GM10266 (cell line): ENCODE results near the gene NEURL1.
A peak's percentile ranks its signal among the peaks of the same experiment; 100 is the strongest.

Experiments
- DNase-seq: peaks from one replicate; pipeline ENCODE4 v3.0.0; 2012; ENCODE audit errors: extremely low spot score
- CTCF ChIP-seq: IDR thresholded peaks from 2 replicates; pipeline ENCODE4 v1.5.1; 2012; ENCODE audit warnings: mild to moderate bottlenecking, low read depth; ENCODE audit not compliant: control insufficient read depth, insufficient read depth; ENCODE audit errors: missing control alignments

NEURL1 gene

DNA sequence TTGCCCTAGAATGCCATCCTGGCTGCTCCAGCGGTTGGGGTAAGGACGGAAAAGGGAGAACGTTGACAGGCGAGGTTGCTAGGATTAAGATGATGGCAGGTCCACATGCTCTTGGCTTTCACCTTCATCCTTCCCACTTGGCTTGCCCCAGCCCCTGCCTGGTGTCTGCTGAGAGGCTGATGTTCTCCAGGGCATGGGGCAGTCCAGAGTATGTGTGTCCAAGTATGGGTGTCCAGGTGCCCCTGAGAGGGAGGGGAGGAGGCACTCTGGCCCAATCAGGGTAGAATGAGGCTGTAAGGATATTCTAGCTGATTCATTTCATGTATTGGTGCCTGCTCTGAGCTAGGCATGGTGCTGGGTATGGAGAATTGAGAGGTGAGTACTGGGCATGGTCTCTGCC lies 12.6 kb downstream of the NEURL1 start:
- no peak for DNase-seq

DNA sequence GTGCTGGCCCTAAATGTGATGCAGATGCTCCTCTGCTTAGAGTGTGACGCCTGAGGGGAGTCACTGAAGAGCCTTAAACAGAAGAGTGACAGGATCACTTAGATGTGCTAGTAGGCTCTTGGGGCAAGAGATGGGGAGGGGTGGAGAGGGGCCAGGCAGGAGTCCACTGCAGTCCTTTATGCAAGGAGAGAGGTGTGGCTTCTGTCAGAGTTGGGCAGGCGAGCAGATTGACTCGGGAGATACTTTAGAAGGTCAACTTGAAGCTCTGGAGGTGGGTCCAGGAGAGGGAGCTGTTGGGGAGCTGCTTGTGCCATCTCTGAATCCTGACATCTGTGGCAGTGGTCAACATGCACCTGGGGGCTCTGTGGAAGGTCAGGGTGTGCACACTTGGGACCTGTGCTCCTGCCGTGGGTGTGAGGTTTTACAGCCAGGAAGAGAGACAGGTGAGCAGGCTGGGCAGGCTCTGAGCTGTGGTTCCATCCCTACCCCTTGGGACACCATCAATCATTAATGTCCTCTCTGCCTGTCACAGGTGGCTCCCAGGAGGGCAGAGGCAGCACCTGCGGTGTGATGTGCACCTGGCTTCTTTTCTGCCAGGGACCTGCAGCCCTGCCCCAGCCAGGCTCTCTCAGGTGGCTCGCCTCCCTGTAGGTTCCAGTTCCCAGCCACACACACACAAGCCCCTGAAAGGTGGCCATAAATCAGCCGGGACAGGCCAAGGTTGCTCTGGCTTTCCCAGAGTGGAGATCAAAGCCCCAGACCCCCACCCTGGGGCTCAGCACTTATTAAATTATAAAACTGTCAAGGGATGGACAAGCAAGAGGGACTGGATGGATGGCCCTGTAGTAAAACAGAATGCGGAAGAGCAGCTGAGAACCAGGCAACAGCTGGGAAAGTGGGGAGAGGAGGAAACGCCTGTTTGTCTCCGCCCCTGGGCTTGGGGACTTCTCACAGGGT lies 14.0 kb downstream of the NEURL1 start:
- no peak for DNase-seq
- TF ChIP-seq CTCF: peak; percentile 14

More for the DNA sequence above, 12.6 kb downstream of the NEURL1 start:
- no peak for TF ChIP-seq CTCF

DNA sequence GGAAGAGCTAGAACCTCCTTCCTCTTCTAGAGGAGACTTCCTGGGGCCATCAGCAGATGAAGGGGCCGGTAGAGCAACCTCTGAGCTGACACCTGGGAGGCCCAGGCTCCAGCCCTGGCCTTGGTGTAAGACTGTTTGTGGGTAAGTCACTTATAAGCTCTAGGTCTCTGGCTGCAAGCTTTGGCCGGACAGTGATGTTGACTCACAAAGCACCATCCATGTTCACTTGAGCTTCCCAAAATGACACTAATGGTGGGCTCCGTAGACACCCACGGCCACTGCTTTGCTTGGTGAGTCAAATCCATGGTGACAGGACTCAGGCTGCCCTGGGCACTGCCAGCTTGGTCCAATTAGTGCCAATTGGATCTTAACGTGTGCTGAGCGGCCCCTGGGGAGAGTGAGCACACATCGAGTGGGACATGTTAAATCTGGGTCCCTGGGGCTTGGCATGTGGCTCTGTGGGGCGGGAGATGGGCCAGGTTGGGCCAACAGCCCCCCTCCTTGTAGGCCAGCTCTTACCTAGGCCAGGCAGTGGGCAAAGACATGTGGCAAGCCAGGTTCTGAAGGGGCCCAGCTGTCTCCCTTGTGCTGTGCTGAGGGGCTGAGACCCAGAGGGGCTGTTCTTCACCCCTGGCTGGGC lies 16.7 kb downstream of the NEURL1 start:
- TF ChIP-seq CTCF: no peak
- no peak for DNase-seq

DNA sequence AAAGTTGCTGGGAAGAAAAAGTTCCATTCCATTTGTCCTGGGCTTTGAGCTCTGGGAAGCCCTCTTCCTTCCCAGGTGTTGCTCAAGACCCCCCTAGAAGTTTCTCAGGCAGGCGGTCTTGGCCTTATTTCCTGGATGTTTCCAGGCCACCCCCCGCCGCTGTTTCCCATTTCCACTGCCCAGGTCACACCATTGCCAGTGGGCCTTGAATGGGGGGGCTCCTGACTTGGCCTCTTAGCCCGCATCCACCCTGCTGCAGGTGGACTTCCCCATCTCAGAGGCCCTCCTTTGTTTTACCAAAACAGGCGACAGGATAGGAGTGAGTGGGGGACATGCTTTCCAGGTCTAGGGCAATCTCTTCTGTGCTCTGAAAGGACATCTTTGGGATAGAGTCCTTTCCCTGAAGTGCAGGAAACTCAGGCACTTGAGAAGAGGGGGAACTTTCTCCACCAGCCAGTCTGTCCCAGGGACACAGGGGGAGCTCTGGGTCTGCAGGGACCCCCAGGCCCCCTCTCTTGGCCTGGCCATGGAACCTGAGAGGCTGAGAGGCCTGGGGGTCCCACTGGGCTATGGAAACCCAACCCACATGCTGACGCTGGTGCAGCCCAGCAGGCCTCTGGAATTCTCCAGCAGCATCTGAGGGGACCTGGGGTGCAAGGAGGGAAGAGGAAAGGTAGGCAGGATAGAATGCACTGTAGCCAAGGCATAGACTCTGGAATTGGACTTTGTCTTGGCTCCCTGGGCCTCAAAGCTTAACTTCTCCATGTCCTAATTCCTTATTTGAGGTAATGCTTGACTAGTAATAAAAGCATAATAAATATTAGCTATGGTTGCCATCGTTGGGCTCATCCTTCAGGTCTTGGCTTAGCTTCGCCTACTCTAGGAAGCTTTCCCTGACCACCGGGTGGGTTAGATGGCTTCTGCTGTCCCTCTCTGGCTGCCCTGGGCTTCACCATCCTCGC lies 17.6 kb downstream of the NEURL1 start:
- DNase-seq: no peak
- TF ChIP-seq CTCF: no peak

DNA sequence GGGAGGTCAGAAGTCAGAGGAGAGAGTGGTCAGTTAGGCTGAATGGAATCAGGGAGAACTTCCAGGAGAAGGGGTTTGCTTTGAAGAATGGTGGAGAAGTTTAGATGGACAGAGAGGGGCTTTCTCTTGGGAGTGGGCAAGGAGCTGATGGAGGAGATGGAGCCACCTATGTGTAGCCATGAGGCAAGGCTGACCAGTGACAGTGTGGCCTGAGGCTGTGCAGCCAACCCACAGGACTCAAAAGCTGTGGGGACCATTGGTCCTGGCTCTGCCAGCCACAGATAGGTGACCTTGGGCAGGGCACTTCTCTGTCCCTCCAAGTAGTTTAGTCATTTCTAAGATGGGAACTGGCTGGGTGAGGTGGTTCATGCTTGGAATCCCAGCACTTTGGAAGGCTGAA lies 18.7 kb downstream of the NEURL1 start:
- no peak for TF ChIP-seq CTCF
- DNase-seq: no peak

GRCh38 chr10:103512591-103513379 lies 19.3 kb downstream of the NEURL1 start:
- no peak for TF ChIP-seq CTCF
- DNase-seq: no peak
